Cardiac muscle cell (in vitro differentiated cells and primary cell): ENCODE data around the gene SLC25A39. TPM values are rescaled to one million over a fixed set of nuclear protein-coding genes. Genes with fewer than 3 reads are reported as not detected.

ENCODE experiments used
- DNase-seq, 2 donors: peaks; one replicate each; pipeline versions ENCODE4 v3.0.0 to v3.0.0-alpha.2; 2010 to 2017; ENCODE audit warnings: low read depth in 1 of 2, low spot score in 1 of 2
- H3K27ac ChIP-seq: fragments of 200-600 bp; sonication (generic); 2 replicates; pipeline ENCODE4 v1.5.1; 2016
- H3K27me3 ChIP-seq: fragments of 200-600 bp; sonication (generic); 2 replicates; pipeline ENCODE4 v1.6.0; 2016; ENCODE audit warnings: control low read depth
- H3K36me3 ChIP-seq: fragments of 200-600 bp; sonication (generic); 2 replicates; pipeline ENCODE4 v1.5.1; 2016; ENCODE audit warnings: control low read depth
- H3K4me1 ChIP-seq: fragments of 200-600 bp; sonication (generic); 2 replicates; pipeline ENCODE4 v1.8.1; 2017; ENCODE audit warnings: low read depth, mild to moderate bottlenecking, mixed run types
- H3K4me3 ChIP-seq: fragments of 200-600 bp; sonication (generic); 2 replicates; pipeline ENCODE4 v1.5.1; 2016; ENCODE audit warnings: mild to moderate bottlenecking
- H3K9me3 ChIP-seq: fragments of 200-600 bp; sonication (generic); 2 replicates; pipeline ENCODE4 v1.5.1; 2017; ENCODE audit warnings: low read depth, mild to moderate bottlenecking, control low read depth
- CTCF ChIP-seq: IDR thresholded peaks from 2 replicates; pipeline ENCODE4 v1.5.1; 2012; ENCODE audit warnings: low read depth, mild to moderate bottlenecking, low read length
- polyA plus RNA-seq: library from polyadenylated mRNA; unstranded; fragments of >200 nt; fragmentation: Nextera tagmentation; extraction: Ambion mirVana; gene quantifications from 2 replicates; pipeline ENCODE4 v1.2.1, GENCODE V29; 2016
- total RNA-seq: library from RNA; depleted of rRNA; stranded (reverse); fragments of >200 nt; gene quantifications from 2 replicates; pipeline ENCODE4 v1.2.3, GENCODE V29; 2016

SLC25A39 gene
- total and polyA plus RNA-seq, 2 experiments from 2014 or later = 228 to 284 TPM

- Histone ChIP-seq H3K4me3 (no peak overlapping the region), H3K4me1 (no peaks in the 10 kb centered on the region), H3K27ac (no peak overlapping the region), H3K36me3 (no peaks in the 10 kb centered on the region), H3K27me3 (no peaks in the 10 kb centered on the region), H3K9me3 (no peaks in the 10 kb centered on the region)
- TF ChIP-seq CTCF = no peak
- DNase-seq = no peak
These were observed 41.1 kb downstream of the SLC25A39 start for GRCh38 chr17:44283344-44284023.

DNA sequence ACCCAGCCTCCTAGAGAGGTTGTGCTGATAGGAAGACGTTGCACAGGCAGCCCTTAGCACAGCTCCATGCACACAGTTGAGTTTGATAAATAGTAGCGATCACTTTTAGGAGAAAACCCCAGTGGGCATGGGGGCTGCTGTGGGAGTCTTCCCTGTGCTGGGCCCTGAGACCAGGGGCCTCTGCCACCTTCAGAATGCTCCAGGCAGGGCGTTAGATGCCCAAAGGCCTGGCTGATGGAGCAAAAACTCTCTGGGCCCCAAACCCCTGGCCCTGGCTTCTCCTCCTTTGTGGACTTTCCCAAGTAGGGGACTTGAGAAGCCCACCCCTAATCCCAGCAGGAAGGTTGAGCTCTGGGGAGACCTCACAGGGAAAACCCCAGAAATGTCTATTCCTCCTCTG lies 42.4 kb downstream of the SLC25A39 start:
- H3K9me3 ChIP-seq = no peaks in the 10 kb centered on the region
- H3K36me3 ChIP-seq = no peaks in the 10 kb centered on the region
- H3K27me3 ChIP-seq = no peaks in the 10 kb centered on the region
- no peak for DNase-seq
- TF ChIP-seq CTCF = no peak
- H3K27ac ChIP-seq = no peak overlapping the region
- no peak overlapping the region for H3K4me3 ChIP-seq
- no peaks in the 10 kb centered on the region for H3K4me1 ChIP-seq

DNA sequence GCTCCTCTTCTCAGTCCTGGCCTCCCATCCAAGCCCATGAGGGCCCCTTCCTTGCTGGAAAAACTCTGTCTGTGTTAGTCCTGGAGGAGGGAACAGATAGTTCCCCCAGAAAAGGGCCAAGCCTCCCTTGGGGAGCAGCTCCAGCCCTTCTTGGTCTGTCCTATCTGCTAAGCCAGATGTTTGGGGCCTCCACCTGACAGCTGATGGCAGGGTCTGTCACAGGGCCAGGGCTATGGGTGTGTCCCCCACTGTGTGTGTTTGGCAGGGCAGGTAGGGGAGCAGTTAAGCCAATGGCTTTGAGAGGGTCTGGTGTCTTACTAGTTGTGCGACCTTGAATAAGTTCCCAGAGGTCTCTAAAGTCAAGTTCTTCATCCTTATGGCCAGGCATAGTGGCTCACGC lies 43.1 kb downstream of the SLC25A39 start:
- Histone ChIP-seq H3K27me3 (no peaks in the 10 kb centered on the region), H3K36me3 (no peaks in the 10 kb centered on the region), H3K9me3 (no peaks in the 10 kb centered on the region), H3K4me1 (no peaks in the 10 kb centered on the region), H3K4me3 (no peak overlapping the region), H3K27ac (no peak overlapping the region)
- TF ChIP-seq CTCF = no peak
- DNase-seq = no peak

GRCh38 chr17:44280392-44280937 lies 44.2 kb downstream of the SLC25A39 start:
- no peak overlapping the region for H3K27ac ChIP-seq
- no peaks in the 10 kb centered on the region for H3K4me1 ChIP-seq
- DNase-seq = no peak
- no peaks in the 10 kb centered on the region for H3K27me3 ChIP-seq
- no peaks in the 10 kb centered on the region for H3K36me3 ChIP-seq
- no peak for TF ChIP-seq CTCF
- no peak overlapping the region for H3K4me3 ChIP-seq
- no peaks in the 10 kb centered on the region for H3K9me3 ChIP-seq

DNA sequence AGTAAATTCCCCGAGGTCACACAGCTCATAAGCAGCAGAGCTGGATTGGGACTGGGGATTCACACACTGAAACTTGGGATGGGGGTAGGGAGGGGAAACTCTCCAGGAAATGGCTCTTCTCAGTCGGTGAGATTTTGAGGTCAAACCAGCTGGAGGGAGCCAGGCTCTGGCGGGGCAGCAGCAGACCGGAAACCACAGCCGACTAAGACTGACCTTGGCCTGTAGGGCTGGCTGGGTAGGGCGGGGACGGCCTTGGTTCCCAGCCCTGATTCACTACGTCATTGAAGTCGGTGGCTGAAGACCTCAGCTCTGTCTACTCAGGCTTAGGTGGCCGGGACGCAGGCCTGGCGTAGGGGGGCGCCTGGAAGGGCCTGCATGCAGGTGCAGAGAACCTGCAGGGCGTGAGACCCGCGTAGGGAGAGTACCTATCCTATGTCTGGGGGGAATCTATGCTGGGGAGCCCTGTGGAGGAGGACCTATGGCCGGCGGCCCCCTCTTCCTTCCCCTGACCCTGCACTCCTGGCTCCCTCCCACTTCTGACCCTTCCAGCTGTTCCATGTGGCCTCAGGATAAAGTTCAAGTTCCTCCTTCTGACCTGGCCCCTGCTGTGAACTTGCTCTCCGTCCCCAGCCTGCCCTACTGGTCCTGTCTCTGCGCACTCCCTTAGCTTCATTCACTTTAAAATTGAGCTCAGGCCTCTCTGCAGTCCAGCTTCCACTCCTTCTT lies 44.8 kb downstream of the SLC25A39 start:
- TF ChIP-seq CTCF = no peak
- Histone ChIP-seq H3K4me1 (no peaks in the 10 kb centered on the region), H3K36me3 (no peaks in the 10 kb centered on the region), H3K4me3 (no peak overlapping the region), H3K9me3 (no peaks in the 10 kb centered on the region), H3K27ac (no peak overlapping the region), H3K27me3 (no peaks in the 10 kb centered on the region)
- peak; percentile 35 to 92 for DNase-seq
